ENCODE data around the gene AQP1.

The AQP1 gene

GRCh38 chr7:30911561-30911969 is at the start of gene AQP1:
Gene AQP1, plus strand, starts transcription at chr7:30911853. Its CDS starts 57 bp downstream, at chr7:30911910.
- ChIA-PET CTCF (interaction anchor here (2.2 kb wide), 1 partner anchor 27 kb away, joined by 11 read pairs; no protein-coding TSS in a partner anchor), POLR2A (no interaction called here)
- no peak for DNase-seq (ENCODE audit: low read depth, low spot score)
- TF ChIP-seq, protein P1, sequence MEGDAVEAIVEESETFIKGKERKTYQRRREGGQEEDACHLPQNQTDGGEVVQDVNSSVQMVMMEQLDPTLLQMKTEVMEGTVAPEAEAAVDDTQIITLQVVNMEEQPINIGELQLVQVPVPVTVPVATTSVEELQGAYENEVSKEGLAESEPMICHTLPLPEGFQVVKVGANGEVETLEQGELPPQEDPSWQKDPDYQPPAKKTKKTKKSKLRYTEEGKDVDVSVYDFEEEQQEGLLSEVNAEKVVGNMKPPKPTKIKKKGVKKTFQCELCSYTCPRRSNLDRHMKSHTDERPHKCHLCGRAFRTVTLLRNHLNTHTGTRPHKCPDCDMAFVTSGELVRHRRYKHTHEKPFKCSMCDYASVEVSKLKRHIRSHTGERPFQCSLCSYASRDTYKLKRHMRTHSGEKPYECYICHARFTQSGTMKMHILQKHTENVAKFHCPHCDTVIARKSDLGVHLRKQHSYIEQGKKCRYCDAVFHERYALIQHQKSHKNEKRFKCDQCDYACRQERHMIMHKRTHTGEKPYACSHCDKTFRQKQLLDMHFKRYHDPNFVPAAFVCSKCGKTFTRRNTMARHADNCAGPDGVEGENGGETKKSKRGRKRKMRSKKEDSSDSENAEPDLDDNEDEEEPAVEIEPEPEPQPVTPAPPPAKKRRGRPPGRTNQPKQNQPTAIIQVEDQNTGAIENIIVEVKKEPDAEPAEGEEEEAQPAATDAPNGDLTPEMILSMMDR (IDR thresholded peaks at IDR 0.05; ENCODE audit: insufficient read depth, low read length, missing control alignments), result no peak
- no peak within 1 kb of the TSS for H3K4me3 ChIP-seq (ENCODE audit: low read depth, low read length)

DNA sequence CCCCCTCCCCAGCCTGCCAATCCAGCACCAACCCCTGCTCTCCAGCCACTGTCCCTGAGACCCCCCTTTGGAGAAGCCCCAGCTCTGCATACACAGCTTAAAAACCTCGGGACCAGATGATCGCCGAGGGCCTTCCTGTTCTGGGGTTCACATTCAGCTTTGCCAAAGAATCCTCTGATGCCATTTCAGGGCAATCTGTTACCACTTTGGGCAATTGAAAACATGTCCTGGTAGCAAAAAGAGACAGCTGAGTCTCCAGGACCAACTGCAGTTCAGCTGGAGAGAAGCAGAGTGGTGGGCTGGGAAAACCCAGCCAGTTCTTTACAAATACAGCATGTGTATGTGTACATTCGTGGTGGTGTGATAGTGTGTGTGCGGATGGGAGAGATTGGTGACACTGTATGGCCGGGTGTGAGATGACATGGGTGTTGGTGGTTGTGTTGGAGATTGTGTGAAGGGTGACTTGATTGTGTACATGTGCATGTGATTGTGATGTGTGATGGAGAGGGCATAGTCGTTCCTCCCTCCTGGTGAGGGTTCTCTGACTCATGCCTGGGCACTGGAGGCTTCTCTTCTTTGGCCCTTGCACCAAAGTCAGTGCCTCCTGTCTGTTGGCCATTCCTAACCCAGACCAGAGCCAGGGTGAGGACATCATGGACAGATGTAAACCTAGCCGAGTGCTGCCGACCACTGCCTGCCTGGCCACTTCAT is 48.5 kb upstream of the AQP1 start:
- no peak overlapping the region for H3K4me3 ChIP-seq (ENCODE audit: low read depth, low read length)
- POLR2A ChIA-PET, result no interaction called here
- CTCF ChIA-PET, result interaction anchor here (1.2 to 1.8 kb wide), 2 partner anchors 23 to 76 kb away, joined by 3 to 6 read pairs; no protein-coding TSS in a partner anchor
- TF ChIP-seq, protein P1 (IDR thresholded peaks at IDR 0.05; ENCODE audit: insufficient read depth, low read length, missing control alignments), result no peak
- DNase-seq (ENCODE audit: low read depth, low spot score), result no peak

DNA sequence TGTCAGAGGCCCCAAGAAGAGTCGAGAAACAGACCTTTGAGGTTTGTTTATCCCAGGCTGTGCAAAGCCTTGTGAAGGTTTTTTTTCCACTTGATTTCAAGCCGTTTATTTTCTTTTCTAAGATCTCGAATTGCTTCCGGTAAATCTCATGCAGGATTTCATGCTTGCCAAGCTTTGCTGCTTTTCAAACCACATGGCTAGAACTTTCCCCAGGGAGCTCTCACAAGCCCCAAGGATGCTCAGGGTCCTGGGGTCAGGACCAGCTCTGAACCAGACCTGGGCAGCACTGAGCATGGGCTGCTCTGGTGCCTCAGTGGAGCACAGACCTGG is 48.0 kb upstream of the AQP1 start:
- DNase-seq (ENCODE audit: low read depth, low spot score), result no peak
- H3K4me3 ChIP-seq (ENCODE audit: low read depth, low read length), result no peak overlapping the region
- CTCF ChIA-PET, result interaction anchor here (1.8 kb wide), 1 partner anchor 75 kb away, joined by 6 read pairs; no protein-coding TSS in a partner anchor
- POLR2A ChIA-PET, result interaction anchor here (1.2 kb wide), 1 partner anchor 15 kb away, joined by 3 read pairs; no protein-coding TSS in a partner anchor
- TF ChIP-seq, protein P1 (IDR thresholded peaks at IDR 0.05; ENCODE audit: insufficient read depth, low read length, missing control alignments), result no peak

GRCh38 chr7:30864101-30864500 is 47.6 kb upstream of the AQP1 start:
- no peak overlapping the region for H3K4me3 ChIP-seq (ENCODE audit: low read depth, low read length)
- POLR2A ChIA-PET, result interaction anchor here (1.2 kb wide), 1 partner anchor 15 kb away, joined by 3 read pairs; no protein-coding TSS in a partner anchor
- CTCF ChIA-PET, result interaction anchor here (0.9 to 1.8 kb wide), 3 partner anchors 12 to 75 kb away, joined by 3 to 6 read pairs (median 3); no protein-coding TSS in a partner anchor
- TF ChIP-seq, protein P1 (IDR thresholded peaks at IDR 0.05; ENCODE audit: insufficient read depth, low read length, missing control alignments), result no peak
- no peak for DNase-seq (ENCODE audit: low read depth, low spot score)

GRCh38 chr7:30865076-30865475 is 46.6 kb upstream of the AQP1 start:
- TF ChIP-seq, protein P1 (IDR thresholded peaks at IDR 0.05; ENCODE audit: insufficient read depth, low read length, missing control alignments), result no peak
- ChIA-PET CTCF (interaction anchor here (0.9 to 1.4 kb wide), 2 partner anchors 13 to 24 kb away, joined by 3 read pairs; no protein-coding TSS in a partner anchor), POLR2A (interaction anchor here (1.2 kb wide), 1 partner anchor 16 kb away, joined by 3 read pairs; no protein-coding TSS in a partner anchor)
- no peak for DNase-seq (ENCODE audit: low read depth, low spot score)
- no peak overlapping the region for H3K4me3 ChIP-seq (ENCODE audit: low read depth, low read length)

DNA sequence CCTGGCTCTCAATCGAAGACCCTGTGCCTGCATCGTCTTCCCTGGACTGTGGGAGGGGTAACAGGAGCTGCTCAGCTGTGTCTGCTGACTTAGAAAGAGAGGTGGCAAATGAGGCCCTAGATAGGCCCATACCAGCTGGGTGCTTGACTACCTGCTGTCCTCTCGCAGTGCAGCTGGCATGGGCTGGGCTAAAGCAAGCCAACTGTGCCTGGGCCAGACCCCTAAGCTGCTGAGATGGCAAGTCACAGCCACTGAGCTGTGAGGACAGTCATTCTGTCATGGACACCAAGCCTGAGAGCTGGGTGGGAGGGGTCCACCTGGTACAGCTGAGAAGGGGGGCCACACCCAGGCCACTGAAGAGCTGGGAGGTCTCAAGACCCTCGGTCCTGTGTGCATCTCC is 45.8 kb upstream of the AQP1 start:
- H3K4me3 ChIP-seq (ENCODE audit: low read depth, low read length), result no peak overlapping the region
- POLR2A ChIA-PET, result no interaction called here
- CTCF ChIA-PET, result no interaction called here
- DNase-seq (ENCODE audit: low read depth, low spot score), result no peak
- TF ChIP-seq, protein P1 (IDR thresholded peaks at IDR 0.05; ENCODE audit: insufficient read depth, low read length, missing control alignments), result no peak
